ENCODE results near the gene PMM2.
"Not testable (repeated sequence)": the region's sequence is repeated elsewhere in the genome, so short reads cannot be mapped to it uniquely, and the experiment has no call there.

PMM2 gene

DNA sequence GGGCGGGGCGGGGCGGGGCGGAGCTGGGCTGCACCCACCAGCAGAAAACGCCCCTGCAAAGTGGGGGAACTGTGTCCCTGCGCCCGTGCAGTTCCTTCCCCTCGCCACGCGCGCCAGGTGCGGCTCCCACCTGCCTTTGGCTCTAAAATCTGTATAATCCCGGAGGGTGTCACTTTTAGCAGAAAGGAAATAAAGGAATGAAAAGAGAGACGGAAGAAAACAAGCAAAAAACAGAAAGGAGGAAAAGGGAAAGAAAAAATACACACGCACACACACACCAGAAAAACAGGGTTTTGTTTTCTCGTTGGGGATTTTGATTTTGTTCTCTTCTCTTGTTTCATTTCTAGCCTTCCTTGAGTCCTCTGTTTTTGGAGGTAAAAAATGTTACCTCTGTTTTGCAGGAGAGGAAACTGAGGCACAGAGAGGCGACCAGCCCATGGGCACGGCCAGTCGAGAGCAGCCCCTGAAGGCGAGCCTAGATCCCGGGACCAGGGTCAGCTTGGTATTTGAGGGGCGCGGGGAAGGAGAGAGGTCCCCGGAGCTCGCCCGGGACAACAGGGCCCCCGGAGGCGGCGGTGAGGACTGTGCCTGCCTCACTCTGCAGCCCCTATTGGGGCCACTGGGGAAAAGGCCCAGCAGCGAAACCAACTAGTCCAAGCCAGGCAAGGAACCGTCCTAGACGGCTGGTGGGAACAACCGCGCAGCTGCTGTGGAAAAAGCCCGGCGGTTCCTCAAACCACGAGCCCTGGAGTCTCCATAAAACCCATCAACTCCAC lies 71.8 kb downstream of the PMM2 start:
- DNase-seq: no peak

DNA sequence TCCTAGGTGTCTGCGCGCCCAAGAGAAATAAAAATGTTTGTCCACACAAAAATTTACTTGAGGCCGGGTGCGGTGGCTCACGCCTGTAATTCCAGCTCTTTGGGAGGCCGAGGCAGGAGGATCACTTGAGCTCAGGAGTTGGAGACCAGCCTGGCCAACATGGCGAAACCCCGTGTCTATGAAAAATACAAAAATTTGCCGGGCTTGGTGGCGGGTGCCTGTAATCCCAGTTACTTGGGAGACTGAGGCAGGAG lies 72.3 kb downstream of the PMM2 start:
- DNase-seq: not testable (repeated sequence)

DNA sequence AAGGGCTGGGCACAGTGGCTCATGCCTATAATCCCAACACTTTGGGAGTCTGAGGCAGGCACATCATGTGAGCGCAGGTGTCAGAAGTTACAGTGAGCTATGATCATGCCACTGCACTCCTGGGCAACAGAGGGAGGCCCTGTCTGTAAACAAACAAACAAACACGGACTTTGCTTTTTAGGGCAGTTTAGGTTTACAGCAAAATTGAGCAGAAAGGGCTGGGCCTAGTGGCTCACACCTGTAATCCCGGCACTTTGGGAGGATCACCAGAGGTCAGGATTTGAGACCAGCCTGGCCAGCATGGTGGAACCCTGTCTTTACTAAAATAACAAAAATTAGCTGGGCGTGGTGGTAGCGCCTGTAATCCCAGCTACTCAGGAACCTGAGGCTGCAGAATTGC lies 74.4 kb downstream of the PMM2 start:
- DNase-seq: no peak

DNA sequence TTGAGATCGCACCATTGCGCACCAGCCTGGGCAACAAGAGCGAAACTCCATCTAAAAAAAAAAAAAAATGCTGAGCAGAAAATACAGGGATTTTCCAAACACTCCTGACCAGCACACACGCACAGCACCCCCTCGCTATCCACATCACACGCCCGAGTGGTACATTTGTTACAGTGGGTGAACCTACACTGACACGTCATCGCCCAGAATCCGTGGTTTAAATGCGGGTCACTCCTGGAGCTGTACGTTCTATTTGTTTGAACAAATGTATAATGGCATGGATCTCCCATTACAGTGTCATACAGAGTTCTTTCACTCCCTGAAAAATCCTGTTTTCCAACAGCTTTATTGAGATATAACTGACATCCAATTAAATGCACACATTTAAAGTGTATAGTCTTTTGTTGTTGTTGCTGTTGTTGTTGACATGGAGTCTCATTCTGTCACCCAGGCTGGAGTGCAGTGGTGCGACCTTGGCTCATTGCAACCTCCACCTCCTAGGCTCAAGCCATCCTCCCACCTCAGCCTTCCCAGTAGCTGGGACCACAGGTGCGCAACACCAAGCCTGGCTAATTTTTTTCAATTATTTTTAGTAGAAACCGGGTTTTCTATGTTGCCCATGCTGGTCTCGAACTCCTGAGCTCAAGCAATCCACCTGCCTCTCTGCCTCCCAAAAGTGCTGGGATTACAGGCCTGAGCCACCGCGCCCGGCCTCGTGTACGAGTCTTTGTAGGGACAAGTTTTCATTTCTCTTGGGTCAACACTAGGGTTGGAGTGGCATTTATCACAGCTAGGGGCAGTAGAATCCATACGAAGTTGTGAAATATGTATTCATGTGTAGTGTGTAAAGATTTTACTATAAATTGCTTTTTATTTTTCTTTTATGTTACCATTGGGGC lies 75.6 kb downstream of the PMM2 start:
- DNase-seq: no peak

DNA sequence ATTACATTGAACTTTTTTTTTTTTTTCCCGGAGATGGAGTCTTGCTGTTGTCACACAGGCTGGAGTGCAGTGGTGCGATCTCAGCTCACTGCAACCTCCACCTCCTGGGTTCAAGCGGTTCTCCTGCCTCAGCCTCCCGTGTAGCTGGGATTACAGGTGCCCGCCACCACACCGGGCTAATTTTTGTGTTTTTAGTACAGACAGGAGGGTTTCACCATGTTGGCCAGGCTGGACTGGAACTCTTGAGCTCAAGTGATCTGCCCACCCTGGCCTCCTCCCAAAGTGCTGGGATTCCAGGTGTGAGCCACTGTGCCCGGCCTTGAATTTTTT lies 76.2 kb downstream of the PMM2 start:
- not testable (repeated sequence) for DNase-seq

DNA sequence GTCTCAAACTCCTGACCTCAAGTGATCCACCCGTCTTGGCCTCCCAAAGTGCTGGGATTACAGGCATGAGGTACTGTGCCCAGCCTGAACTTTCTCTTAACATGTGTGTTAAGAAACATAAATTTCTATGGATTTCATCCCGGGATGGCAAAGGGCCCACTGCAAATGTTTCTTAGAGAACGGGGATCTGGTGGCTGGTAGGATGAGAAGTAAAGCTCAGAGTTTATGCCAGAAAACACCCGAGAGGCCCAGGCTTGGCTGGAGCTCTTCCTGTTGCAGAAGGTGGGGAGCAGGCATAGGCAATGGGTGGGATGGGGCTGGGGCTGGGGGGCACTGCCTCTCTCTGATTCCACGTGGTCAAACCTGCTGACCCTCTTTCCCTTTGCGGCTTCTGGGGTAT lies 76.7 kb downstream of the PMM2 start:
- DNase-seq: no peak

DNA sequence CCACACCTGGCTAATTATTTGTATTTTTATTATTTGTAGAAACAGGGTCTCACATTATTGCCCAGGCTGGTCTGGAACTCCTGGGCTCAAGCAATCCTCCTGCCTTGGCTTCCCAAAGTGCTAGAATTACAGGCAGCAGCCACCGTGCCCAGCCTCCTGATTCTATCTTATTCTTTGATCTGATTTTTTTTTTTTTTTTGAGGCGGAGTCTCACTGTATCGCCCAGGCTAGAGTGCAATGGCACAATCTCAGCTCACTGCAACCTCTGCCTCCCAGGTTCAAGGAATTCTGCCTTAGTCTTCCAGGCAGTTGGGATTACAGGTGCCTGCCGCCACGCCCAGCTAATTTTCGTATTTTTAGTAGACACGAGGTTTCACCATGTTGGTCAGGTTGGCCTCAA lies 77.7 kb downstream of the PMM2 start:
- DNase-seq: not testable (repeated sequence)

DNA sequence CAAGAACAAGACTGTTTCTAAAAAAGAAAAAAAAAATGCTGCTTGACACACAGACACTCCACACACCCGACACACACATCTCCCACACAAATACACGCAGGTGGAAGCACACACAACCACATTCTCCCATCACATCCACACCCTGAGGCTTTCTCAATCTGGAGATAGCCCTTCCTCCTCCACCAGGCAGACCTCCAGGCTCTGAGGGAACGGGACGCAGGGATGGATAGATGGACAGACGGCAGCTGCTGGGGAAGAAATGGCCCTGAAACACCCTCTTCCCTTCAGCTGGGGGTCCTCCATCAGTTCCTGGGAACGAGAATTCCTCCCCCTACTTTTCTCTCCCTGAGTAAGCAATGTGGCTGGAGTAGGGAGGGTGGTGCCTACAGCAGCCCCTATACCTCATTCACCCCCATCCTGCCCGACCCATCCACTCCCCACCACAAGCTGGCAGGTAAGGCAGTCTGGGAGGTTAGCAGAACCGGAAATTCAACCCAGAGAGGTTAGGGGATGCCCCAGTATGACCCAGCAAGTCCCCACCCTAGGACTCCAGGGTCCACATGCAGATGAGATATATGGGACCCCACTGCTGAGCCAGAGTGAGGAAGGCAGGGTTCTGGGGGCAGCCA lies 80.4 kb downstream of the PMM2 start:
- DNase-seq: no peak

DNA sequence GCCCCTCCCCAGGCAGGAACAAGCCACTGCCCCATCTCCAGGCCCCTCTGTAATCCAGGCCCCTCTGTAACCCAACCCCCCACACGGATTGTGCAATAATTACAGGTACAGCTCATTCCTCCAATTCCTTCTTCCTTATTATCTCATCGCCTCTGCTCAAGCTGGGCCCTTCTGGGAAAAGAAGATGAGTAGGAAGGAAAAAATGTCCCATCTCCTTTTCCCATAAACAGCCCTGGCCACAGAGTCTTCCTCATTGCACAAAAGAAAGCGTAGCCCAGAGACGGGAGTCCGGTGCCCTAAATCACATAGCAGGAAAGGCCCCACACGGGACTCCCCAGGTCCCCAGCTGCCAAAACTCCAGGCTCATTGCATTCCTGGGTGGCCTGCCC lies 80.9 kb downstream of the PMM2 start:
- DNase-seq: no peak

DNA sequence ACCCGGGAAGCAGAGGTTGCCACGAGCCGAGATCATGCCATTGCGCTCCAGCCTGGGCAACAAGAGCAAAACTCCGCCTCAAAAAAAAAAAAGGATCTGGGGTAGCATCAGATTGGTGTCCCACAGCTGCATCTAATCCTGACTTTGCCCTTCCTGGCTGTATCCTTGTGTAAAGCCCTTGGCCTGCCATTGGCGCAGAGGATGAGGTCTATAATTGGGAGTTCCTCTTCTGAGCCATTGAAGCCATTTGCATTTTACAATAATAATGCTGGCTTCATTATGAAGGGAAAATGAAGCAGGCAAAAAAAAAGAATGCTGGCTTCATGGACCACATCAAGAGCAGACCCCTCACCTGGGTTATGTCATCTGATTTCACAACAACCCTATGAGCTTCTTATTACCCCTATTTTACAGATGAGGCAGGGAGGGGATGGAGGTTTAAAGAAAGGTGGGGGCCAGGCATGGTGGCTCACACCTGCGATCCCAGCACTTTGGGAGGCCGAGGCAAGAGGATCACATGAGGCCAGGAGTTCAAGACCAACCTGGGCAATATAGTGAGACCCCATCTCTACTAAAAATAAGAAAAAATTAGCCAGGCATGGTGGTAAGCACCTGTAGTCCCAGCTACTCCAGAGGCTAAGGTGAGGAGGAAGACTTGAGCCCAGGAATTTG lies 83.3 kb downstream of the PMM2 start:
- no peak for DNase-seq

DNA sequence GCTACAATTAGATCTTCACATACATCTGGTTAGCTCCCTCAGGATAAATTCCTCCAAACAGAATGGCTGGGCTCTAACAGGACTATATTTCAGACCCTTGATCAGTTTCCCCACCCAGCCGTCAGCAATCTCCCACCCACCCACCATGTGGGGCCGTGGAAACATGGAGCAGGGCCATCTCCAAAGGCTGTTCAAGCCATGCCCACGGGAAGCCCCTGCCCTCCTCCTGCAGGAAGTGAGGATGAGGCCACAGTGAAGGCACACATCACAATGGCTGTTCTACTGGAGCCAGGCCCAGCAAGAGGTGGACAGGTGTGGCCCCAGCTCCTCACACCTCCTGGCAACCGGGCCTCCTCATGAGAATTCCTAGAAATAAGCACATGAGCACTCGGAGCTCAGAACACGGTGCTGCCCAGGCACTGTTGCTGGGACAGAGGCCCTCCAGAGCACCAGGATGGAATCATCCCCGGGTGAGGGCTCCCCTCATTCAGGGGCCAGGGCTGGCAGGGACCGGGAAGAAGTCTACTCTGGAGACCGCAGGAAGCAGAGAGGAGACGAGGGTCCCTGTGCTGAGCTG lies 84.5 kb downstream of the PMM2 start, which contains the start of gene LITAFD:
Gene LITAFD, plus strand, starts transcription at position 311 of the 577 bp plus-strand sequence. CDS start 2,005 bp downstream, outside the sequence.
- no peak for DNase-seq

DNA sequence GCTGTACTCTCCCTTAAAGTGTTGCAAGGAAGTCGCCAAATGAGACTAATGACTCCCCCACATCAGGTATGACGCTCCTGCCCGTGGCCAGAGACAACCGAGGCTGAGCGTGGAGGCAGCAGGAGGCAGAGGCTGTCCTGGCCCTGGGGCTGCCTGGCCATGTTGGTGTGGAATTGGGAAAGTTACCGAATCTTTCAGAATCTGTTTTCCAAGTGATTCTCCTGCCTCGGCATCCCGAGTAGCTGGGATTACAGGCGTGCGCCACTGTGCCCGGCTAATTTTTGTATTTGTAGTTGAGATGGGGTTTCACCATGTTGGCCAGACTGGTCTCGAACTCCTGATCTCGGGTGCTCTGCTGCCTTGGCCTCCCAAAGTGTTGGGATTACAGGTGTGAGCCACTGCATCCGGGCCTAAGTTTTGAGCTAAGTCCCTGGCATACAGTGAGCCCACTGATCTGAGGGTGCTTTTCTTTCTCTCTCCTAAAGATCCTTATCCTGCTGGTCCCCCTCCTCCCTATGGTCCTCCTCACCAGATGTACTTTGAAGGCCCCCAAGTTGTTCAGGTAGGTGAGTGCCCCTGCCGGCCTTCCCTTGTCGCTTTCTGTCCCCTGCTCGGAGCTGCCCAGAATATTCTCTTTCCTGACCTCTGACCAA lies 85.2 kb downstream of the PMM2 start:
- DNase-seq: no peak

DNA sequence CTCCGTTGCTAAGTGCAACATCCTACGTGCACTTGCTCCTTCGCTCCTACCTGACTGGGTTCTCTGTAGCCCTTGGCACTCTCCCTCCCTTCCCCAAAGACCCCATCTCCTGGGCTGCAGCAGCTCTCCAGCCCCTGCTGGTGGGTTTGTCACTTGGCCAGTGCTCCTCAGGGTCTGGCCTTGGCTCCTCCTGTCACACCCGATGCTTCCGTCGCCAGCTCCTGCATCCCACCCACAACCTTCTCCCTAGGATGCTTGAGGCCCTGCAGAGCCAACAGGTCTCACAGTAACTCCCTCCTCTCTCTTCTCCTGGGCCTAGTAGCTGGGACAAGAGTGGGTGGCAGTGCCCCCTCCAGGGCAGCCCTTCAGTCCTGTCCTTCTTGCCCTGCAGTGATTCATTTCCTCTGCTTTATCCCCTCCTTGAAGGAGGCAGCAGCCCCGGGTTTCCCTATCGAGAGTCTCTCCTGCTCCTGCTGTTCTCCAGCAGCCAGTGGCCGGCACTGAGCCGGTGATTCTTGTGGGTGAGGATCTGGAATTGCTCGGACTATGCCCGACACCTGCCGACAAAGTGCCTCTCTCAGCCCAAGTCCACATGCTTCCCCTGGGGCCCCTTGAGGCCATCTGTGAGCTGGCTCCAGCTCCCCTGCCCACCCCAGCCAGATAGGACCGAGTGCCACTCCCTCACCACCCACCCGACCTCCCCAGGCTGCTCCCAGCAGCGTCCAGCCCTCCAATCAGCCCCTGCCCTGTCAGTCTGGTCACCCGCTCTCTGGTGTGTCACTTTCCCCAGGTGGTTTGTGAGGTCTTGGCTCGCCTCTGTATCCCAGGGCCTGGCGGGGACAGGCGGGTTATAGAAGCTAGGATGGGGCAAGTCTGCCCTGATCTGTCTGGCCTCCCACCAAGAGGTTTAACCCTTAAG lies 88.3 kb downstream of the PMM2 start:
- DNase-seq: peak; percentile 51

DNA sequence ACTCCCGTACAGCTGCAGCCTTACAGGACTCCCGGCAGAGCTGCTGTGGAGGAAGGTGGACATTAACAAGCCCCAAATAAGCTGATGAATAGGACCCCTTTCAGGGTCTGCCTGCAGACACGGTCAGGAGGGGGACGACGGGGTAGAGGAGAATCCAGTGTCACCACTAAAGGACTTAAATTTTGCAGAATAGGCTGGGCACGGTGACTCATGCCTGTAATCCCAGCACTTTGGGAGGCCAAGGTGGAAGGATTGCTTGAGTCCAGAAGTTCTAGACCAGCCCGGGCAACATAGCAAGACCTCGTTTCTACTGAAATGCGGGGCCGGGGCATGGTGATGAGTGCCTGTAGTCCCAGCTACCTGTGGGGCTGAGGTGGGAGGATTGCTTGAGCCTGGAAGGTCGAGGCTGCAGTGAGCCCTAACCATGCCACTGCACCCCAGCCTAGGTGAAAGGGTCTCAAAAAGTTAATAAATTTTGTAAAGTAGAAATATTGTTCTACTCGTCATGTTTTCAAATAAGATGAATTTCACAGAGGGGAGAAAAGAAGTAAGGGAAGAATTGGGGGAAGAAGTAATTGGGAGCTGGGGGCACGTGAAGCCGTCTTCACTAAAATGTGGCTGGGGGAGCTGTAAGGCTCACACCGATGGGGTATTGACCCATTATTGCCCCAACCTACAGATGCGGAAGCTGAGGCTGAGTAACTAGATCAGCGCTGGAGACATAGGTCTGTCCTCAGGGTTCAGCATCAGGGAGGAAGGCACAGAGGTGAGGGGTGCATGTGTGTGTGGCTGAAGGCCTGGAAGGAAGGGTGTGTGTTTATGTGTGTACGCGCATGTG lies 89.2 kb downstream of the PMM2 start:
- DNase-seq: no peak

DNA sequence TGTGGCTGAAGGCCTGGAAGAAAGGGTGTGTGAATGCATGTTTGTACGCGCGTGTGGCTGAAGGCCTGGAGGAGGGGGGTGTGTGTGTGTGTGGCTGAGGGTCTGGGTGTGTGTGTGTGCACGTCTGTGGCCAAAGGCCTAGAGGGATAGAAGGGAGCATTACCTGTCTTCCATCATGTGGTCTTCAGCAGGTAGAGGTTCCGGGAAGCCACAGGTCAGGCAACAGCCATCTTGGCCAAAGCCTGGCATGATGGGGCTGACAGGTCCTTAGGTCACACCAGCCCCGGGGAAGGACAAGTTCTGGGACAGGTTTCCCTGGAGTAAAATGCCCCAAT lies 89.8 kb downstream of the PMM2 start:
- no peak for DNase-seq

DNA sequence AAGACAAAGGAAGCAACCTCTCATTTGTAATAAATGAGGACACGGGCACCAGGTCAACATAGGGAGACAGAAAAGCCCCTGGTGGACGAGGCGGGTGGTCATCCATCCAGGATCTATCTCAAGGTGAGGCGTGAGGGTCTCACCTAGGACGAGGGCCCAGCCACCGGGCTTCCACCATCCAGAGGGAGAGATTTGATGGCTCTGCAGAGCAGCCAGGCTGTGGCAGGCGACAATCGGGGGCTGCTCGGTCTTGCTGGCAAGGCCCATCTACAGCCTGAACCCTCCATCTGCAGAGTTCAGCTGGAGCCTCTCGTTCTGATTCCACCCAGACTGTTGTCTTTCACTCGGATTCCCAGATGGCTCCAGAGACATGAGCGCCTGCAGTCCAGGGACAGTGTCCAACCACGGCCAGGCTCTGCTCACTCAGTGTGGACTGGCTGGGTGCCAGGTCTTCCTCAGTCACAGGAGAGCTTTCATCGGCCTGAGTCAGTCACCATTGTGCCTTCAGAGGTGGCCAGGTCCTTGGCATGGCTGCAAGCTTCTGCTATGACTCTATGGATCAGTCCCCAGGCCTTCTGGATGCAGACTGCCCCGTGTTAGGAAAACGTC lies 90.4 kb downstream of the PMM2 start:
- no peak for DNase-seq

DNA sequence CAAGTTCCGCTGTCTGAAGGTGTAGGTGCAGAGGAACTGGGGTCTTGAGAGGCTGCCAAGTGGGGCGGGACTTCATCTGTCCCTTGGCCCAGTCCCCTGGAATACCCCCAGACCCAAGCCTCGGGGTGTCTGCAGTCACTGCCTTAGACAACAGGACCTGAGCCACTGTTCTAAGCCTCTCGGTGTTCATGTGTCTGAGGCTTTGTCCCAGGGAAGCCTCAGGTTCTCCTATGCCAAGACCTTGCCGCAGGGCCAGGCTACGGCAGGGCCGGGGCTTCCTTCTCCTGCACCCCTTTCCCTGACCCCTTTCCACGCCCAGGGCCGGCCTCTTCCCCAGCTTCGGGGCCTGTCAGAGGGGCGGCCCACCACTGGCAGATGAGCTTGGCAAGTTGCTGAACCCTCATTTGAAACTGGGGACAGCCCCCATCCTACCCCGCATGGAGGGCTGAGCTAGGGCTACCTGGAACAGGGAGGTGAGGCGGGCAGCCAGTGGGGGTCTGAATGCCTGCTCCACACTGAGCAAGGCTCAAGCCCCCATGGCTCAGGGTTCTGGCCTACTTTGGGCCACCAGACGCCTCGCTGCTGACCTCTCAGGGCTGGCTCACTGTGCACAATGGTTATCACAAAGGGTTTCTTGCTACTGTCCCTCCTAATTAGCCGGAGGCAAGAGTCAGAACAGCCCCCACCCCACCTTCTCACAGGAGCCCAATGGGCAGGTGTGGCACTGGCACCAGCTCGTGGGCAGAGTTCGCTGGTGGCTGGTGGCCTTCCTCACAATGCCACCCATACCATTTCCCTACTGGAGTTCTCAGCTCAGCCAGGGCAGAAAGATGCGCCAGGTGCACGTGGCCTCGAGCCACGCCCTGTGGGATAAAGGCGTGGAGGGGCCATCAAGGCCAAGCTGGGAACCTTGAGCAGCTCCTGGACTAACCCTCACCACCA lies 91.6 kb downstream of the PMM2 start:
- no peak for DNase-seq

DNA sequence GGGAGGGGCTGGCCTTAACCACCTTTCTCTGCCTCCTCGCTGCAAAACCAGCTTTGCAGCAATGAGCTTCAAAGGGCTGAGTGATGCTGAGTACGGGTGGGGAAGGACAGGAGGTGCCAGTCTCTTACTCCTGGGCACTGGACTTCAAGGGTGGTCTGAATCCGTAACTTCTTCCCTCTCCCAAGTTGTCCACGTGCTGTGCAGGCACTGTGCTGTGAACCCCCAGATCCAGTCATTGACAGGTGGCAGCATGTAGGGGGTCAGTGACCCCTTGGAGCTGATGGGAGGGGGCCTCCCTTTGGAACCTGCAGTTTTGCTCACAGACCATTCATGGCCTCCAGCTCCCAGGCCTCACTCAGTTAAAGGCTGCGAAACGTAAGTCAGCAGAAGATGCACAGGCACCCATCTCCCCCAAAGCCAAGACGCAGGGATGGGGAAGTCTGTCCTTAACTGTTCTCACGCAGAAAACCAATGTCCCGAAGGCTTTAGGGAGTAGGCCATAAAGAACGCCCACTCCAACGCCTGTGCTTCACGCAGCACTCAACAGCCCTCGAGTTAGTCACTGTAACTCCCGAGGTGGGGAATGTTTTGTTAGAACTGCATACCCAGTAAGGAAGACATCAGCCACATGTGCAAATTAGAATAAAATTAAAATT lies 92.4 kb downstream of the PMM2 start:
- no peak for DNase-seq

DNA sequence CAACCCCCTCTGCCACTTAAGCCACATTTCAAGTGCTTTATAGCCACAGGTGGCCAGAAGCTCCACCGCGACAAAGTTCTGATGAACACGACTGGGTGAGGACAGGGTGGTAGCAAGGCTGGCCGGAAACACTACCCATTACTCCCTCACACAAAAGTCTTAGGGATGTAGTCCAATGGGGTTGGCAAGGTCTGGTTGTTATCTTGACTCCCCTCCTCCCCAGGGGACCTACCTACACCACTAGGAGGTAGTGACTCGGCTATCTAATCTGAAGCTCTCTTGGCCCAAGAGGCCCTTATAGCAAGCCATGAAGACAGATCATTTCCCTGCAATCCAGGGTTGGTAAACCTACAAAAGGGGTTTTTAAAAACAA lies 92.9 kb downstream of the PMM2 start:
- DNase-seq: no peak

Data from NCI-H1092 (cell line).